ENCODE data around the gene AIG1.

The AIG1 gene

GRCh38 chr6:143279385-143279784, 218.7 kb downstream of the AIG1 start:
- DNase-seq (ENCODE audit: low read depth), result peak; percentile 56

DNA sequence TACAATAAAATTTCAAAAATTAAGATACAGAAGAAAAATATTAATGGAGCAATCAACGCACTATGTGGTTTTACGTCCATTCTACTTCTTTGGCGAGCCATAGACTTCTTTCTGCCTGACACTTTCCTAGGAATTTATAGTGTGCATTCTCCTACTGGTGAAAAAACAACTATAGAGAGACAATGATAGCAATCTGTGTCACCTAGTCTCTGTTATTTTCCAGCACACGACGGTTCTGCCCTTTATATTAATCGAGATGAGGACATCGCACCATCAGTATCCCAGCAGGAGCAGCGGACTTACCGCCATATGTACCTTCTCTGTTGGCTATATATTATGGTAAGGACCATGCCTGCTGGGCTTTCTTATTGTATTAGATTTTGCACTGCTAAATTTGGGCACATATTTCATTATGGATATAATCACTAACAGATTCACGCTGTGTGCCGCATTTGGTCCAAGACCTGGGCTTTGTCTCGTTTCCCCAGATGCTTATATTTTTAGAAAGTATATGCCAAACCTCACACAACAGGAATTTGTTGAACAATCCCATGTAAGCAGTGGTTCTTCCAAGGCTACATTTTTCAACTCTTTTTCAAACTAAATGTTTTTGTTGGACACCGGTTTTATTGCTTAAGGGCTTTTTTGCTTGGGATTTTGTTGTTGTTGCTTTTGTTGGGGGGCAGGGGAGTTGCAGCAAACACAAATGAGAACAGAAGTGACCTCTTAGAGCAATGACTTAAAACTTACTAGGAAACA, 223.4 kb downstream of the AIG1 start:
- no peak overlapping the region for H3K4me3 ChIP-seq (ENCODE audit: low read depth, low read length)
- DNase-seq (ENCODE audit: low read depth), result peak; percentile 16
- TF ChIP-seq, protein P1, sequence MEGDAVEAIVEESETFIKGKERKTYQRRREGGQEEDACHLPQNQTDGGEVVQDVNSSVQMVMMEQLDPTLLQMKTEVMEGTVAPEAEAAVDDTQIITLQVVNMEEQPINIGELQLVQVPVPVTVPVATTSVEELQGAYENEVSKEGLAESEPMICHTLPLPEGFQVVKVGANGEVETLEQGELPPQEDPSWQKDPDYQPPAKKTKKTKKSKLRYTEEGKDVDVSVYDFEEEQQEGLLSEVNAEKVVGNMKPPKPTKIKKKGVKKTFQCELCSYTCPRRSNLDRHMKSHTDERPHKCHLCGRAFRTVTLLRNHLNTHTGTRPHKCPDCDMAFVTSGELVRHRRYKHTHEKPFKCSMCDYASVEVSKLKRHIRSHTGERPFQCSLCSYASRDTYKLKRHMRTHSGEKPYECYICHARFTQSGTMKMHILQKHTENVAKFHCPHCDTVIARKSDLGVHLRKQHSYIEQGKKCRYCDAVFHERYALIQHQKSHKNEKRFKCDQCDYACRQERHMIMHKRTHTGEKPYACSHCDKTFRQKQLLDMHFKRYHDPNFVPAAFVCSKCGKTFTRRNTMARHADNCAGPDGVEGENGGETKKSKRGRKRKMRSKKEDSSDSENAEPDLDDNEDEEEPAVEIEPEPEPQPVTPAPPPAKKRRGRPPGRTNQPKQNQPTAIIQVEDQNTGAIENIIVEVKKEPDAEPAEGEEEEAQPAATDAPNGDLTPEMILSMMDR (conservative IDR thresholded peaks at IDR 0.05; ENCODE audit: low read depth, low read length), result no peak

More at GRCh38 chr6:143279385-143279784, 218.7 kb downstream of the AIG1 start:
- TF ChIP-seq, protein P1 (conservative IDR thresholded peaks at IDR 0.05; ENCODE audit: low read depth, low read length), result peak; percentile 61
- no peak overlapping the region for H3K4me3 ChIP-seq (ENCODE audit: low read depth, low read length)

- H3K4me3 ChIP-seq (ENCODE audit: low read depth, low read length), result no peak overlapping the region
- TF ChIP-seq, protein P1 (conservative IDR thresholded peaks at IDR 0.05; ENCODE audit: low read depth, low read length), result no peak
- peak; percentile 32 for DNase-seq (ENCODE audit: low read depth)
These were observed 225.6 kb downstream of the AIG1 start for GRCh38 chr6:143286251-143286795.

GRCh38 chr6:143288923-143289322, 228.2 kb downstream of the AIG1 start:
- TF ChIP-seq, protein P1 (conservative IDR thresholded peaks at IDR 0.05; ENCODE audit: low read depth, low read length), result no peak
- DNase-seq (ENCODE audit: low read depth), result no peak
- H3K4me3 ChIP-seq (ENCODE audit: low read depth, low read length), result no peak overlapping the region

- TF ChIP-seq, protein P1 (conservative IDR thresholded peaks at IDR 0.05; ENCODE audit: low read depth, low read length), result no peak
- no peak for DNase-seq (ENCODE audit: low read depth)
- no peak overlapping the region for H3K4me3 ChIP-seq (ENCODE audit: low read depth, low read length)
These were observed 229.5 kb downstream of the AIG1 start for GRCh38 chr6:143290206-143290605.

- TF ChIP-seq, protein P1 (conservative IDR thresholded peaks at IDR 0.05; ENCODE audit: low read depth, low read length), result no peak
- H3K4me3 ChIP-seq (ENCODE audit: low read depth, low read length), result no peak overlapping the region
- no peak for DNase-seq (ENCODE audit: low read depth)
These were observed 232.8 kb downstream of the AIG1 start for GRCh38 chr6:143293523-143293922.

All from choroid plexus epithelial cell (primary cell).